ENCODE data around the gene ITGB4. TPM values are rescaled to one million over a fixed set of nuclear protein-coding genes. Genes with fewer than 3 reads are reported as not detected.

The ITGB4 gene
- total RNA-seq, 1 experiment from 2014 or later, result 4.8 TPM

GRCh38 chr17:75731086-75731715 lies 9.9 kb downstream of the ITGB4 start:
- no peak for DNase-seq (ENCODE audit: low read depth)

GRCh38 chr17:75731716-75732498 lies 10.6 kb downstream of the ITGB4 start:
- DNase-seq (ENCODE audit: low read depth), result no peak

DNA sequence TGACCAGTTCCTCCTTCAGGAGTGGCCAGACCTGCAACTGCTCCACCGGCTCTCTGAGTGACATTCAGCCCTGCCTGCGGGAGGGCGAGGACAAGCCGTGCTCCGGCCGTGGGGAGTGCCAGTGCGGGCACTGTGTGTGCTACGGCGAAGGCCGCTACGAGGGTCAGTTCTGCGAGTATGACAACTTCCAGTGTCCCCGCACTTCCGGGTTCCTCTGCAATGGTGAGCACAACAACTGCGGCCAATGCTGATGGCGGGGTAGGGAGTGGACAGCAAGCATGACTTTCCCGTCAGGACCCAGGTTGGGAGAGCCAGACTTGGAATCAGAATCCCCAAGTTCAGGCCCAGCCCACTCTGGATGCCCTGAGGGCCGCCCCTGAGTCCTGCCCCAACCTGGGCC lies 12.2 kb downstream of the ITGB4 start:
- DNase-seq (ENCODE audit: low read depth), result no peak

- DNase-seq (ENCODE audit: low read depth), result no peak
Observed at GRCh38 chr17:75734674-75735294, 13.5 kb downstream of the ITGB4 start.

- DNase-seq (ENCODE audit: low read depth), result no peak
Observed at GRCh38 chr17:75736173-75736835, 15.0 kb downstream of the ITGB4 start.

DNA sequence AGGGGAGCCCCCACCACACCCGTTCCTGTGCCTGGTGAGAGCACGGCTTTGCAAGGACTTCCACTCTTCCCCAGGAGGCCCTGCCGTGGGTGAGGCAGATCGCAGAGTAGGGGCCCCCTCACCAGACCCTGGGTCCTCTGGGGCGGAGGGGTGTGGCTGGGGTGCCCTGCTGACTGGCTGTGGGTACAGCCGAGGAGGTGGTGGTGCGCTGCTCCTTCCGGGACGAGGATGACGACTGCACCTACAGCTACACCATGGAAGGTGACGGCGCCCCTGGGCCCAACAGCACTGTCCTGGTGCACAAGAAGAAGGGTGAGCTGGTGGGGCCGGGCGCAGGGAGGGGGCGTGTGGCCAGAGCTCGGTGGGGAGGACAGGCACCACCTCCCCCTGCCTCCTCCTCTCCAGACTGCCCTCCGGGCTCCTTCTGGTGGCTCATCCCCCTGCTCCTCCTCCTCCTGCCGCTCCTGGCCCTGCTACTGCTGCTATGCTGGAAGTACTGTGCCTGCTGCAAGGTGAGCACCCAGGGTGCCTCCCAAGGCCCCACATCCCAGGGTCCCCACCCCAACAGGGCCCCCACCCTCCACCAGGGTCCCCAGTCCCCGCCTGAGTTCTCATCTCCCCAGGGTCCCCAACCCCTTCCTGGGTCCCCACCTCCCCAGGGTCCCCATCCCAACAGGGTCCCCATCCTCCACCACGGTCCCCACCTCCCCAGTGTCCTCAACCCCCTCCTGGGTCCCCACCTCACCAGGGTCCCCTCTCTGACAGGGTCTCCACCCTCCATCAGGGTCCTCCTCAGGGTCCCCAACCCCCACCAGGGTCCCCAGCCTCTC lies 16.1 kb downstream of the ITGB4 start:
- DNase-seq (ENCODE audit: low read depth), result no peak

- no peak for DNase-seq (ENCODE audit: low read depth)
Observed at GRCh38 chr17:75738218-75738802, 17.1 kb downstream of the ITGB4 start.

DNA sequence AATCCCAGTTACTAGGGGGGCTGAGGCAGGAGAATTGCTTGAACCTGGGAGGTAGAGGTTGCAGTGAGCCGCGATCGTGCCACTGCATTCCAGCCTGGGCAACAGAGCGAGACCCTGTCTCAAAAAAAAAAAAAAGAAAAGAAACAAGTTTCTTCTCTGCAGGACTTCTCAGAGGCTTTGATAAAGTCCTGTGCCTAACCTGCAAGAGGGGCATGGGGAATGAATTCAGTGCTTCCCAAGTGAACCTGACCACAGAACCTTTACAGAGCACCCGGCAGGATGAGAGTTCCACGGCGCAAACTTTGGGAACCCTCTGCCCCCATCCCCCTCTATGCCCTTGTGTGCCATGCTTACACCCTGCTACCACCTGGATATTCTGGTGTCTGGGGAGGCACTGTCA lies 17.9 kb downstream of the ITGB4 start:
- DNase-seq (ENCODE audit: low read depth), result no peak

DNA sequence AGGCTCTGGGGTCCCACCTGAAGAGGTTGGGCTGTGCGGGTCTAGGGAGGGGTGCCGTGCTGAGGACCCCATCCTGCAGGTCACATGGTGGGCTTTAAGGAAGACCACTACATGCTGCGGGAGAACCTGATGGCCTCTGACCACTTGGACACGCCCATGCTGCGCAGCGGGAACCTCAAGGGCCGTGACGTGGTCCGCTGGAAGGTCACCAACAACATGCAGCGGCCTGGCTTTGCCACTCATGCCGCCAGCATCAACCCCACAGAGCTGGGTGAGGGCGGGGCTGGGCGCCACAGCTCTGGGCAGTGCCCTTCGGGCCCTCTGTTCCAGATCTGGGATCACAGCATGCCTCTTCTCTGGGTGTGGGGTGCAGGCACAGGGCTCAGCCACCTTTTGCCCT lies 18.5 kb downstream of the ITGB4 start:
- no peak for DNase-seq (ENCODE audit: low read depth)

DNA sequence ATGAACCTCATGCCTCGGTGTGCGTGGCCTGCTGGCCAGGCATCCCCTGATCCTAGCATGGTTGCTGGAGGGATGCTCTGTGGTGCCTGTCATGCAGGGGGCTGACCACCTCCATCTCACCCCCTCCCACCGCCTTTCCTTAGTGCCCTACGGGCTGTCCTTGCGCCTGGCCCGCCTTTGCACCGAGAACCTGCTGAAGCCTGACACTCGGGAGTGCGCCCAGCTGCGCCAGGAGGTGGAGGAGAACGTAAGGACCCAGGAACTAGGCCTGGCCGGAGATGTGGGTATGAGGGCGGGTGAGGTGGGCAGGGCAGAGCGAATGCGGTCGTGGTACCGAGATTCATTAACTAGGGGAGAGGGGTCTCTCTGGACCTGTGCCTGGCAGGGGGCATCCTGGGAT lies 19.0 kb downstream of the ITGB4 start:
- no peak for DNase-seq (ENCODE audit: low read depth)

GRCh38 chr17:75740631-75741077 lies 19.4 kb downstream of the ITGB4 start:
- DNase-seq (ENCODE audit: low read depth), result no peak

- no peak for DNase-seq (ENCODE audit: low read depth)
Observed at GRCh38 chr17:75742337-75742736, 21.1 kb downstream of the ITGB4 start.

DNA sequence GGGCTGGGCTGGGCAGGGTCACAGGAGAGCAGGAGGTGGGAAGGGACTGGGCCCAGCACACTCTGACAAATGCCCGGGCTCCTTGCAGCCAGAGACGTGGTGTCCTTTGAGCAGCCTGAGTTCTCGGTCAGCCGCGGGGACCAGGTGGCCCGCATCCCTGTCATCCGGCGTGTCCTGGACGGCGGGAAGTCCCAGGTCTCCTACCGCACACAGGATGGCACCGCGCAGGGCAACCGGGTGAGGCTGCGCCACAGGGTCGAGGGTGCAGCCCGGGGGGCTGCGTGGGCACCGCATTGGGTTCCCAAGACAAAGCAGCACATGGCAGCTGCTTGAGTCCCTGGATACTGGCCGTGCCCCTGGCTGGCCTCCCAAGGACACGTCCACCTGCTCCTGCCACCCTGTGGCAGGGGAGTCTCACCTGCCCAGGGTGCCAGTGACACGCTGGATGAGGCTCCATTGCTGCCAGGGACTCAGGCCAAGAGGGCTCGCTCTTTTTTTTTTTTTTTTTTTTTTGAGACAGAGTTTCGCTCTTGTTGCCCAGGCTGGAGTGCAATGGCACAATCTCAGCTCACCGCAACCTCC lies 22.5 kb downstream of the ITGB4 start:
- DNase-seq (ENCODE audit: low read depth), result no peak

GRCh38 chr17:75748706-75749105 lies 27.4 kb downstream of the ITGB4 start:
- DNase-seq (ENCODE audit: low read depth), result no peak

DNA sequence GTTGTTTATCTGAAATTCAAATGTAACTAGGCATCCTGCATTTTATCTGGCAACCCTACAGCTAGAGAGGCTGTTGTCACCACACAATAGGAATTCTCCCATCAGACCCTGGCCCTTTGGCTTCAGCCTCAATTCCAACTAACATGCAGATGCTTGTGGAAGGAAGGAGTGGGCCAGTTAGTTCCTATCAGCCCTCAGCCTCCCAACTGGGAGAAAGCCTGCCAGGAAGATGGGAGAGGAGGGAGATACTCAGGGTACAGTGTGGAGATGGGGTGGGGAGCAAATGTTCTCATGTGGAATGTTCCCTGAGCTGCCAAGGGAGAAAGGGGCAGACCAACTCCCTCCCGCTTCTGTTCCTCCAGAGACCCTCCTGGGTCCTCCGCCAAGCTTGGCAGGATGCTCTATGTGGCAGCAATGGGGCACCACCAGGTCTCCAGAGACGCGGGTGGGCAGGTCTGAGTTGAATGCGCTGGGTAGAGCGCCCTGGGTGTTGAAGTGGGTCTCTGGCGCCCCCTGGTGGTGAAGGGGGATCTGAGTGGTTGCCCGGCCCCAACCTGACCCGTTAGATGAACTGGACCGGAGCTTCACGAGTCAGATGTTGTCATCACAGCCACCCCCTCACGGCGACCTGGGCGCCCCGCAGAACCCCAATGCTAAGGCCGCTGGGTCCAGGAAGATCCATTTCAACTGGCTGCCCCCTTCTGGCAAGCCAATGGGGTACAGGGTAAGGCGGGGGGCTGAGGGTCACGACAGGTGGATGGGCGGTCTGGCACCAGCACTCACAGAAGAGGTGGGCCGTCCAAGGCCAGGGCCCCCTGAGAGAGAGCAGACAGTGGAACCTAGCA lies 28.5 kb downstream of the ITGB4 start:
- peak; percentile 68 for DNase-seq (ENCODE audit: low read depth)

GRCh38 chr17:75750661-75751423 lies 29.6 kb downstream of the ITGB4 start:
- peak; percentile 12 for DNase-seq (ENCODE audit: low read depth)

GRCh38 chr17:75751676-75752404 lies 30.6 kb downstream of the ITGB4 start:
- no peak for DNase-seq (ENCODE audit: low read depth)

DNA sequence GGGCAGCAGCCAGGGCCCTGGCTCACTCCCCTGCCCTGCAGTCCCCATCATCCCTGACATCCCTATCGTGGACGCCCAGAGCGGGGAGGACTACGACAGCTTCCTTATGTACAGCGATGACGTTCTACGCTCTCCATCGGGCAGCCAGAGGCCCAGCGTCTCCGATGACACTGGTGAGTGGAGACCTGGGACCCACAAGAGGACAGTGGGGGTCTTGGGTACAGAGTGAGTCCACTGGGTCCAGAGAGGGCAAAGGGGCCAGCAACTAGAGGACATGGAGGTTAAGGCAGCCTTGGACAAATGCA lies 31.1 kb downstream of the ITGB4 start:
- no peak for DNase-seq (ENCODE audit: low read depth)

Data from M059J (cell line).